Measurements from ENCODE around the gene THBS3. TPM values are rescaled to one million over a fixed set of nuclear protein-coding genes. Genes with fewer than 3 reads are reported as not detected.

Gene THBS3
- total and polyA plus RNA-seq, 2 of the 13 experiments (the other 11 are each of a cell fraction or from before 2014, with no cell fraction given), result 0.86 to 3.6 TPM

GRCh38 chr1:155227261-155228095, 19.8 kb upstream of the THBS3 start (continued):
- TF ChIP-seq ARID5B (CRISPR knock-in tag; IDR thresholded peaks at IDR 0.05) (0 out of 2 replicates have a peak, but pooled peaks have one; percentile 12), DMAP1 (CRISPR knock-in tag; IDR thresholded peaks at IDR 0.05) (peak; percentile 67; the same call in 1 of the 2 replicates), SATB2 (CRISPR knock-in tag; IDR thresholded peaks at IDR 0.05) (no peak), STAG1 (CRISPR knock-in tag; IDR thresholded peaks at IDR 0.05) (no peak), CREB1 (IDR thresholded peaks at IDR 0.05) (peak; percentile 40; the same call in 1 of the 2 replicates), CREB1 (CRISPR knock-in tag; IDR thresholded peaks at IDR 0.05) (peak; percentile 56; the same call in 1 of the 2 replicates), NR2F2 (IDR thresholded peaks at IDR 0.05; ENCODE audit: borderline replicate concordance, low read depth) (no peak), NR3C1 (CRISPR knock-in tag; IDR thresholded peaks at IDR 0.05) (no peak), ZNF550 (CRISPR knock-in tag; IDR thresholded peaks at IDR 0.05; ENCODE audit: borderline replicate concordance) (no peak), ZSCAN20 (CRISPR knock-in tag; IDR thresholded peaks at IDR 0.05; ENCODE audit: borderline replicate concordance) (no peak; the same call in 1 of the 2 replicates), KDM5B (CRISPR knock-in tag; IDR thresholded peaks at IDR 0.05; ENCODE audit: borderline replicate concordance) (no peak), DPF2 (CRISPR knock-in tag; IDR thresholded peaks at IDR 0.05; ENCODE audit: borderline replicate concordance, low read depth) (no peak), FOXP4 (CRISPR knock-in tag; IDR thresholded peaks at IDR 0.05) (peak; percentile 20; the same call in 1 of the 2 replicates), ZBTB33 (CRISPR knock-in tag; IDR thresholded peaks at IDR 0.05) (peak; percentile 22; the same call in 1 of the 2 replicates), RFX1 (IDR thresholded peaks at IDR 0.05) (no peak), NFATC3 (CRISPR knock-in tag; IDR thresholded peaks at IDR 0.05) (0 out of 2 replicates have a peak, but pooled peaks have one; percentile 22), KMT2B (CRISPR knock-in tag; IDR thresholded peaks at IDR 0.05) (peak; percentile 77; the same call in 1 of the 2 replicates), FOXA1 (IDR thresholded peaks at IDR 0.05) (no peak), FOXA1 (CRISPR knock-in tag; IDR thresholded peaks at IDR 0.05) (no peak), FOXA3 (CRISPR knock-in tag; IDR thresholded peaks at IDR 0.05) (no peak), CBFB (CRISPR knock-in tag; IDR thresholded peaks at IDR 0.05) (0 out of 2 replicates have a peak, but pooled peaks have one; percentile 10)
